H1 (cell line): ENCODE results near the gene TRIB2. TPM values are rescaled to one million over a fixed set of nuclear protein-coding genes. Genes with fewer than 3 reads are reported as not detected.

Experiments used
- CTCF ChIA-PET: fragments of 300-600 bp; sonication (Branson Sonifier 250); formaldehyde crosslinking; loops from one replicate; lab custom pipeline; 2021; ENCODE audit not compliant: partially characterized antibody; lab: Charles Lee
- POLR2A ChIA-PET: fragments of 300-600 bp; sonication (Branson Sonifier 250); formaldehyde crosslinking; loops from one replicate; lab custom pipeline; 2021; ENCODE audit warnings: inconsistent platforms; ENCODE audit not compliant: partially characterized antibody; lab: Charles Lee
- DNase-seq, 2 experiments: peaks; one replicate each; pipeline versions ENCODE4 v3.0.0 to v3.0.0-alpha.2; 2010 to 2022; ENCODE audit warnings: low spot score in 2 of 2, low read depth in 1 of 2, mixed read lengths in 1 of 2
- FAIRE-seq: peaks from 2 replicates; lab custom pipeline; 2011; peaks lifted over from hg19 to GRCh38; lab: Jason Lieb, UNC
- H2AFZ ChIP-seq: 2 replicates; pipeline ENCODE4 v1.8.1; 2012; ENCODE audit warnings: low read length, inconsistent platforms
- H2AK5ac ChIP-seq: 2 replicates; pipeline ENCODE4 v1.6.1; 2013; ENCODE audit warnings: low read depth, low read length
- H2BK120ac ChIP-seq: replicated peaks from 2 replicates; pipeline ENCODE3; 2013; ENCODE audit warnings: low read depth, low read length, inconsistent platforms
- H2BK12ac ChIP-seq: 2 replicates; pipeline ENCODE4 v1.6.1; 2013; ENCODE audit warnings: low read depth, low read length
- H2BK15ac ChIP-seq: 2 replicates; pipeline ENCODE4 v1.6.1; 2013; ENCODE audit warnings: low read length
- H2BK20ac ChIP-seq: 2 replicates; pipeline ENCODE4 v1.6.1; 2013; ENCODE audit warnings: low read length
- H2BK5ac ChIP-seq: 2 replicates; pipeline ENCODE4 v1.6.1; 2013; ENCODE audit warnings: low read depth, low read length
- H3K14ac ChIP-seq: 2 replicates; pipeline ENCODE4 v1.6.1; 2013; ENCODE audit warnings: inconsistent platforms; ENCODE audit not compliant: insufficient read length
- H3K18ac ChIP-seq: 2 replicates; pipeline ENCODE4 v1.6.1; 2013; ENCODE audit warnings: low read length; ENCODE audit errors: extremely low read depth
- H3K23ac ChIP-seq: 2 replicates; pipeline ENCODE4 v1.6.1; 2013; ENCODE audit warnings: inconsistent platforms; ENCODE audit not compliant: insufficient read length
- H3K23me2 ChIP-seq: 2 replicates; pipeline ENCODE4 v1.6.1; 2013; ENCODE audit warnings: low read depth, low read length
- H3K27ac ChIP-seq: 2 replicates; pipeline ENCODE4 v1.6.1; 2011; ENCODE audit warnings: low read depth, low read length, inconsistent platforms
- H3K27me3 ChIP-seq, 4 experiments: replicated peaks in 1 of 4; 1 replicate in 1 of 4; 2 replicates in 3 of 4; pipeline versions ENCODE4 v1.6.1 to v1.8.1; 2011 to 2013; ENCODE audit warnings: low read length in 3 of 4, mild to moderate bottlenecking in 3 of 4, inconsistent platforms in 2 of 4, mixed read lengths in 2 of 4, moderate library complexity in 1 of 4; ENCODE audit not compliant: control insufficient read depth in 3 of 4, insufficient read depth in 3 of 4; ENCODE audit errors: extremely low read depth in 1 of 4
- H3K36me3 ChIP-seq, 4 experiments: 2 replicates each; pipeline versions ENCODE4 v1.6.1 to v1.8.1; 2011 to 2013; ENCODE audit warnings: mild to moderate bottlenecking in 4 of 4, low read length in 3 of 4, moderate library complexity in 2 of 4, control low read depth in 1 of 4, inconsistent platforms in 1 of 4; ENCODE audit not compliant: insufficient read depth in 4 of 4, control insufficient read depth in 2 of 4
- H3K4ac ChIP-seq: replicated peaks from 2 replicates; pipeline ENCODE3; 2013; ENCODE audit warnings: low read length, low read depth, mixed read lengths, inconsistent platforms; ENCODE audit not compliant: insufficient read length
- H3K4me1 ChIP-seq, 4 experiments: replicated peaks in 1 of 4; 1 replicate in 1 of 4; 2 replicates in 3 of 4; pipeline versions ENCODE4 v1.6.1 to v1.8.1; 2011 to 2013; ENCODE audit warnings: low read length in 3 of 4, inconsistent platforms in 2 of 4, mixed read lengths in 1 of 4; ENCODE audit not compliant: insufficient read depth in 4 of 4, control insufficient read depth in 3 of 4
- H3K4me2 ChIP-seq, 2 experiments: 2 replicates each; pipeline versions ENCODE4 v1.6.1 to v1.8.1; 2011 to 2013; ENCODE audit warnings: low read depth in 2 of 2, low read length in 2 of 2, control low read depth in 1 of 2, inconsistent platforms in 1 of 2, mild to moderate bottlenecking in 1 of 2; ENCODE audit not compliant: insufficient read depth in 1 of 2
- H3K4me3 ChIP-seq, 4 experiments: fragments of 200-600, 300-600 bp in 1 of 4; sonication (generic), shearing (Covaris generic), sonication (Bioruptor Twin) in 1 of 4; 2 replicates each; pipeline versions ENCODE4 v1.5.1 to v1.8.1; 2011 to 2016; ENCODE audit warnings: low read length in 4 of 4, low read depth in 3 of 4, control low read depth in 2 of 4, inconsistent platforms in 2 of 4, mild to moderate bottlenecking in 2 of 4, mixed read lengths in 1 of 4, moderate library complexity in 1 of 4; ENCODE audit not compliant: insufficient read depth in 2 of 4; ENCODE audit errors: extremely low read depth in 1 of 4
- H3K56ac ChIP-seq: replicated peaks from 2 replicates; pipeline ENCODE3; 2013; ENCODE audit warnings: low read depth, mild to moderate bottlenecking, mixed read lengths, low read length, inconsistent platforms; ENCODE audit not compliant: insufficient read length
- H3K79me1 ChIP-seq: 2 replicates; pipeline ENCODE4 v1.6.1; 2013; ENCODE audit warnings: low read depth, low read length, control low read depth
- H3K79me2 ChIP-seq, 2 experiments: 2 replicates each; pipeline versions ENCODE4 v1.6.1 to v1.8.1; 2012 to 2013; ENCODE audit warnings: low read length in 2 of 2, mild to moderate bottlenecking in 2 of 2, inconsistent platforms in 1 of 2; ENCODE audit not compliant: insufficient read depth in 2 of 2, control insufficient read depth in 1 of 2
- H3K9ac ChIP-seq, 4 experiments: replicated peaks in 1 of 4; 1 replicate in 1 of 4; 2 replicates in 3 of 4; pipeline versions ENCODE4 v1.6.1 to v1.8.1; 2011 to 2013; ENCODE audit warnings: low read depth in 3 of 4, low read length in 3 of 4, control low read depth in 2 of 4, mild to moderate bottlenecking in 2 of 4, moderate library complexity in 2 of 4, inconsistent platforms in 1 of 4; ENCODE audit errors: extremely low read depth in 1 of 4
- H3K9me3 ChIP-seq, 2 experiments: 2 replicates each; pipeline versions ENCODE4 v1.6.1 to v1.8.1; 2012 to 2013; ENCODE audit warnings: mild to moderate bottlenecking in 2 of 2, moderate library complexity in 2 of 2, control low read depth in 1 of 2, inconsistent platforms in 1 of 2, low read depth in 1 of 2, low read length in 1 of 2, mixed read lengths in 1 of 2; ENCODE audit not compliant: insufficient read depth in 2 of 2
- H4K20me1 ChIP-seq, 2 experiments: replicated peaks in 1 of 2; 2 replicates each; pipeline versions ENCODE3 to v1.8.1; 2011 to 2013; ENCODE audit warnings: inconsistent platforms in 2 of 2, low read length in 2 of 2, mild to moderate bottlenecking in 1 of 2; ENCODE audit not compliant: insufficient read depth in 2 of 2, control insufficient read depth in 1 of 2
- H4K5ac ChIP-seq: 2 replicates; pipeline ENCODE4 v1.6.1; 2013; ENCODE audit warnings: low read length, low read depth, mixed read lengths, inconsistent platforms; ENCODE audit not compliant: insufficient read length
- H4K8ac ChIP-seq: 2 replicates; pipeline ENCODE4 v1.8.0; 2013; ENCODE audit warnings: mild to moderate bottlenecking, moderate library complexity, low read length, inconsistent platforms; ENCODE audit not compliant: insufficient read depth; ENCODE audit errors: extremely low read depth
- H4K91ac ChIP-seq: replicated peaks from 2 replicates; pipeline ENCODE3; 2013; ENCODE audit warnings: low read length, mixed read lengths, inconsistent platforms; ENCODE audit not compliant: insufficient read length
- CHD1 ChIP-seq: IDR thresholded peaks from 2 replicates; pipeline ENCODE4 v1.6.1; 2012; ENCODE audit warnings: low read depth, low read length, improper control_type of control experiment
- WGBS, 2 experiments: shearing (Covaris generic) in 1 of 2; methylation state at CpG; one replicate each; pipeline versions ENCODE4 v1.1.6 to v1.1.7; 2013 to 2015; ENCODE audit warnings: low lambda C conversion rate in 2 of 2, mixed read lengths in 2 of 2, inconsistent platforms in 1 of 2, low coverage in 1 of 2, missing lambda C conversion rate in 1 of 2; ENCODE audit not compliant: insufficient replicate concordance in 2 of 2, insufficient coverage in 1 of 2, insufficient read length in 1 of 2; ENCODE audit errors: extremely low coverage in 1 of 2, missing lambda C conversion rate in 1 of 2; 5-methylcytosine and 5-hydroxymethylcytosine counted together
- polyA plus RNA-seq, 7 experiments: library from polyadenylated mRNA; depleted of rRNA in 3 of 7; stranded (reverse) in 5 of 7; unstranded in 2 of 7; fragments of >200 nt in 5 of 7; fragments of 200-250 nt in 2 of 7; gene quantifications; 1 replicate in 5 of 7; 2 replicates in 1 of 7; 4 replicates in 1 of 7; pipeline versions ENCODE4 v1.2.1 to v1.2.3, GENCODE V29; 2011 to 2013; ENCODE audit warnings: missing spikeins in 2 of 7, mixed read lengths in 2 of 7
- total RNA-seq: library from RNA; stranded (reverse); fragmentation: NEBNext Ultra II Directional; extraction: Animal tissue kit (Norgen Biotek cat#: 25700); gene quantifications from 2 replicates; pipeline ENCODE4 v1.2.1, GENCODE V29; 2021

TRIB2 gene
- total and polyA plus RNA-seq, 2 of the 8 experiments (the other 6 are each of a cell fraction or from before 2014, with no cell fraction given): 40.8 to 57.0 TPM

DNA sequence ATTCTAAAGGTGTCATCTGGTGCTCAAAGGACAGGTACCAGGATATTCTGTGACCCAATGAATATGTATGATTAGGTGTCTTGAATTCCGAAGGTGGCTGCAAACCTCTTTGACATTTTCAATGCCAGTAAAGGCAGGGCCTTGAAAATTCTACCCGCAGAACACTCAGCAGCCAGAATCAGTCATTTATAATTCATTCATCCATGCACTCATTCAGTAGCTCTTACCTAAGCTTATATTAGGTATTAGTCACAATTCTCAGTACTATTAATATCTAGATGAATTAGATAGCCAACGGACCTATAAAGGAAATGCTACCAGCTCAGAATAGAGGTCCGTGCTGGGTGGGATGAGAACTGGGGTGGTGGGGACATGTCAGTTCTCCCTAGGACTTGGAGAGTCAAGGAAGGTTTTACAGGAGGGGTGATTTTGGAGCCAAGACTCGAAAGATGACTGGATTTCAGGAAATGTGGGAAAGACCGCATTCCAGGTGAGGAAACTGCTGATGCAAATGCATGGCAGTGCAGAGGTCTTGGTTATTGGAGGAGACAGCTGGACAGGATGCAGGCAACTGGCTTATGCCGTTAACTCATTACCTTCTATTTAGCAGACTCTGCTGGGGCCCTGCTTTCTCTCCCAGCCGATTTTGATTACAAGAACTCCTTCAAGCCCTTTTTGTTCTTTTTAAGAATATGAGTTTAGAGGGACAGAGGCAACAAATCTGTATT lies 7.2 kb downstream of the TRIB2 start:
- peaks cover 1 to 10% (median 8%) of the 10 kb centered on the region in 4 experiments; a peak in 4 of 7 replicates for H3K4me1 ChIP-seq
- H2BK120ac ChIP-seq: no peak overlapping the region
- no peak overlapping the region for H3K4me2 ChIP-seq
- no peaks in the 10 kb centered on the region; the same call in 1 of the 2 replicates for H3K23me2 ChIP-seq
- no peak overlapping the region for H2AFZ ChIP-seq
- no peak overlapping the region for H3K4ac ChIP-seq
- FAIRE-seq: no peak
- peaks cover 23 to 51% of the 10 kb centered on the region in 2 experiments for H4K20me1 ChIP-seq
- no peak overlapping the region for H3K23ac ChIP-seq
- no peak overlapping the region for H2BK20ac ChIP-seq
- H3K4me3 ChIP-seq: no peak overlapping the region
- H4K91ac ChIP-seq: no peak overlapping the region
- H3K36me3 ChIP-seq: peaks cover 20 to 56% (median 40%) of the 10 kb centered on the region in 4 experiments
- H3K56ac ChIP-seq: no peak overlapping the region
- POLR2A ChIA-PET: interaction anchor here (1.6 kb wide), 1 partner anchor 13 kb away, joined by 4 read pairs; no protein-coding TSS in a partner anchor
- no peak for DNase-seq
- no peak overlapping the region for H3K18ac ChIP-seq
- peaks cover 22 to 100% of the 10 kb centered on the region in 2 experiments for H3K79me2 ChIP-seq
- CTCF ChIA-PET: interaction anchor here (0.6 to 1.8 kb wide), 5 partner anchors 8 to 772 kb away, joined by 3 to 4 read pairs (median 3); no protein-coding TSS in a partner anchor
- no peaks in the 10 kb centered on the region for H3K9me3 ChIP-seq
- H2BK5ac ChIP-seq: no peak overlapping the region
- H2AK5ac ChIP-seq: no peak overlapping the region
- no peak overlapping the region for H2BK15ac ChIP-seq
- no peak overlapping the region for H4K8ac ChIP-seq
- no peak for TF ChIP-seq CHD1
- no peak overlapping the region for H3K9ac ChIP-seq
- 89% methylated on average over 8 of the region's 8 CpGs; no CpG with 5 or more reads in 1 of the 2 experiments for WGBS, 2 experiments
- H3K27me3 ChIP-seq: no peaks in the 10 kb centered on the region
- H4K5ac ChIP-seq: no peak overlapping the region
- no peak overlapping the region for H3K14ac ChIP-seq
- H3K27ac ChIP-seq: no peak overlapping the region
- peaks cover 24% of the 10 kb centered on the region for H3K79me1 ChIP-seq
- no peak overlapping the region for H2BK12ac ChIP-seq
